Stimulated activated CD4-positive, alpha-beta T cell treated with anti-CD3 and anti-CD28 coated beads, Interleukin-4, amount 100 ng/mL, for 1 hour (primary cell): ENCODE measurements around the gene HASPIN.
"Not testable (repeated sequence)": the region's sequence is repeated elsewhere in the genome, so short reads cannot be mapped to it uniquely, and the experiment has no call there.

Source experiments
- DNase-seq: peaks from one replicate; pipeline ENCODE4 v3.0.0-alpha.2; 2020

Gene HASPIN

DNA sequence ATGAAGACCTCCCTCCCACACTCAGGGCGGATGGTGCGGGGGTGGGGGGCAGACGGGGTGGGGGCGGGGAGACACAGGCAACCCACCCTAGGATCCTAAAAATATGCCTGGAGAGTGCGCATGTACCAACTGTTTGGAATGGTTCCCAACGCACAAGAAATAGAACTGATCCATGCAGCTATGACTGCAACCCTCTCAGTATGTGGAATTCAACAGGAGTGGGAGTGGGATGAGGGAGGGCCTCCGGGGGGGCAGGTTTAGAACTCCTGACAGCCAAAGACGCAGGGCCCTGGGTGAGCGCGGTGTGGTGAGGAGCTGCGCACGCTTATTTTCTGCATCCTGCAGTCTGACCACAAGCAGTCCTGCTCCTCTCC is 26.6 kb upstream of the HASPIN start:
- DNase-seq: no peak

DNA sequence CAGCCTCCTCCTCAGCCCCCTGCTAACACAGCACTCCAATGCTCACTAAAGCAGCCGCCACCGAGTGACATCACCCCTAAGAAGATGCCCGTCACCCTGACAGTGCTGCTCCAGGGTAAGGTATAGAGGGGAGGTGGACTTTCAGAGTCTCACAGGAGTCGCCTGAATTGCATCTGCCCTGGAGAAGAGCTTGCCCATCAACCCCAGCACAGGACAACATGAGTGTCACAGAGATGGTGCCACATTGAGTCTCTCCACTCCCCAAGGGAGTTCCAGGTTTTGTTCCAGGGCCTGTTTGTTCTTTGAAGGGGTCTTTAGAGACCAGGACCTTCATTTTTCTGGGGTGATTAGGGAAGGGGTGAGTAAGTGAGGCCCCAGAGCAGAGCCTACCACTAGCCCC is 25.6 kb upstream of the HASPIN start:
- DNase-seq: no peak

DNA sequence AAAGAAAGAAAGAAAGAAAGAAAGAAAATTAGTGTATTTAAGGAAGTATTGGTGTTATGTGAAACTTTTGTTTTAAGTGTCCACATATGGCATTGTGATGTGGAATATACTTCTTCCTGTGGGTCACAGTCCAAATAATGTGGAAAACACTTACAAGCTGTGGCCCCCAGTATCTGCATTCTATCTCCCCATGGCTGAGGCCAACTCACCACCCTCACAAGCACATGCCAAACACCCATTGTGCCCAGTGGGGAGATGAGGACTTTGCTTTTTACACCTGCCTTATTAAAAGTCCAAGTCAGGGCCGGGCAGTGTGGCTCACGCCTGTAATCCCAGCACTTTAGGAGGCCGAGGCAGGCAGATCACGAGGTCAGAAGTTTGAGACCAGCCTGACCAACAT is 23.8 kb upstream of the HASPIN start:
- DNase-seq: no peak

DNA sequence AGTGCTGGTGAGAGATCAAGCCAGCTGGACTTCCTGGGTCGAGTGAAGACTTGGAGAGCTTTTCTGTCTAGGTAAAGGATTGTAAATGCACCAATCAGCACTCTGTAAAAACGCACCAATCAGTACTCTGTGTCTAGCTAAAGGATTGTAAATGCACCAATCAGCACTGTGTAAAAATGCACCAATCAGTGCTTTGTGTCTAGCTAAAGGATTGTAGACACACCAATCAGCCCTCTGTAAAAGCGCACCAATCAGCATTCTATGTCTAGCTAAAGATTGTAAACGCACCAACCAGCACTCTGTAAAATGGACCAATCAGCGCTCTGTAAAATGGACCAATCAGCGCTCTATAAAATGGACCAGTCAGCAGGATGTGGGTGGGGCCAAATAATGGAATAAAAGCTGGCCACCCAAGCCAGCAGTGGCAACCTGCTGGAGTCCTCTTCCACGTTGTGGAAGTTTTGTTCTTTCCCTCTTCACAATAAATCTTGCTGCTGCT is 21.6 kb upstream of the HASPIN start:
- DNase-seq: not testable (repeated sequence)

DNA sequence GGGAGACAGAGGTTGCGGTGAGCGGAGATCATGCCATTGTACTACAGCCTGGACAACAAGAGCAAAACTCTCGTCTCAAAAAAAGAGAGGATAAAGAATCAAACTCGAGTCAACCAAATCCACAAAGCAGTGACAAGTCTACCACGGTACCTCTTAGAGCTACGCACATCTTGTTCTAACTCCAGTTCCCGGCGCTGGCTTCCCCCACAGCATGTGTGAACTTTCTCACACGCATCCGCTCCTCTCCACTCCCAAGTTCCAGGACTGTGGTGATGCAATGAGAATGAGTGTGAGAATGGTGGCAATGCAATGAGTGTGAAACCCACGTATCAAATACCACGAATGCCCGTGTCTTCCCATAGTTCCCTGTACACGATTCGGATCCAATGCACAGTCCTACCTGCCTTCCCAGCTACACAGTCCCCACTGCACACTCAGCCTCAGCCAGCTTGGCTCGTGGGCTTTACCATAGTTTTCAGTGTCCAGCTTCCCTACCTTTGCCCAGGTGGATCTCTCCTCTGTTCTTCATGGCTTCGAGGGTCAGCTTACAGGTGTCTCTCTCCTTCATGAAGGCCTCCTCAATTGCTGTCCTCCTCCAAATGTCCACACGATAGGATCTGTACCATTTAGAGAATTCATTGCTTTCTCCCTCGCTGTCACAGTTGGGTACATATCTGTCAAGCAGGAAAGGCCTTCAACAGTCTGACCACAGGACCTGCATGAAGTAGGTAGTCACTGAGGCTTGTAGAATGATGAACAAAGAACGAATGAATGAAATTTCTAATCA is 18.6 kb upstream of the HASPIN start:
- DNase-seq: no peak

DNA sequence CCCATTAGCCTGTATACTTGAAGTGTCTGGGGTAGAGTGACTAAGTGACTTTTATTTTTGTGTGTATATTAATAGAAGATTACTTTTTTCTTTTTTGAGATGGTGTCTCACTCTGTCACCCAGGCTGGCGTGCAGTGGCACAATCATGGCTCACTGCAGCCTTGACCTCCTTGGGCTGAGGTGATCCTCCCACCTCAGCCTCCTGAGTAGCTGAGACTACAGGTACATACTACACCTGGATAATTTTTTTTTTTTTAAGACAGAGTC is 18.1 kb upstream of the HASPIN start:
- not testable (repeated sequence) for DNase-seq

DNA sequence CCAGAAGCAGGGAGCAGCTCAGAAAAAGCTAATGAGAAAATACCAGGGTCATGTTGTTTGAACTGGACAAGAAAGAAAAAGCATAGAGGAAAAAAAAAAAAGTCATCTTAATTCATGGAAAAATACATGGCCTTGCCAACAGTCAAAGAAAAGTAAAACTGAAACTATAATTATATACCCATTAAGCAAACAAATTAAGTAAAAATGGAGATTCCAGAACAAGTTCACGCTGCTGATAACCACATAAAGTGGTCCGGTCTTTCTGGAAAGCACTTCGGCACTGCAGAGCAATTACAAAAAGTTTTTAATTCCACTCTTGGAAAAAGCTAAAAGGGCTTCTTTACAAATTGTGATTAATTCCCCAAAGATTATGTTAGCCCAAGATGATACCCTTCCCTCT is 15.3 kb upstream of the HASPIN start:
- DNase-seq: no peak

DNA sequence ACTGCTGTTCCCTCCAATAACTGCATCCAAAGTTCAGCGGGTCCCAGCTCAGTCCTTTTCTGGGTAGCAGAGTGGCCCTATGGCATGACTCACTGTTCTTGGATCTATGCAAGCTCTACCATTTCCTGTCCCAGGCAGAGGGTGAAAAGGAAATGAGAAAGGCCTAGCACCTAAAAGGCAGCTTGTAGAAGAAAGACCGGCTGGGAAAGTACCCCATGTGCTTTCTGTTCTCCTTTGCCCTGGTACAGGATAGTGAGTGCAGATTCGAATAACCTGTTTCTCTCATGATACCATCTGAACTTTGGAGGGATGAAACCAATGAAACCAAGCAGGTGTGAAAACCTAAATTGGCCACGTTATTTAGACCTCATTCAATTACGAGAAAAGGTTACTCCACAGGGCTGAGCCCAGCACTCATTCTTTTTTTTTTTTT is 12.7 kb upstream of the HASPIN start:
- peak; percentile 43 for DNase-seq

DNA sequence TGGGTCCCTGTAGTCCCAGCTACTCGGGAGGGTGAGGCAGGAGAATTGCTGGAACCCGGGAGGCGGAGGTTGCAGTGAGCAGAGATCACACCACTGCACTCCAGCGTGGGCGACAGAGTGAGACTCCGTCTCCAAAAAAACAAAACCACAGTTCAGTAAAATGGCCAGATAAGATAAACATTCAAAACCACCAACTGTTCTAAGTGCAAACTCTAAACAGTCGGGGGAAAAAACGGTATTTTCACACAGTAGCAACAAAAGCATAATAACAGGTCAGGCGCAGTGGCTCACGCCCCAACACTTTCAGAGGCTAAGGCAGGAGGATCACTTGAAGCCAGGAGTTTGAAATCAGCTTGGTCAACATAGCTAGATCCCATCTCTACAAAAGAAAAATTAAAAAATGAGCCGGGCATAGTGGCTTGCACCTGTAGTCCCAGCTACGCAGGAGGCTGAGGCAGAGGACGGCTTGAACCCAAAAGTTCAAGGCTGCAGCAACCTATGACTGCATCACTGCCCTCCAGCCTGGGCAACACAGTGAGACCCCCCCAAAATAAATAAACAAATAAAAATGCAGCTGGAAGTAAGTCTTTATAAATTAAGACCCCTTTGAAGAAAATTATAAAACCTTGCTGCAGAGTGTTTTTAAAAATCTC is 10.8 kb upstream of the HASPIN start:
- DNase-seq: peak; percentile 24

DNA sequence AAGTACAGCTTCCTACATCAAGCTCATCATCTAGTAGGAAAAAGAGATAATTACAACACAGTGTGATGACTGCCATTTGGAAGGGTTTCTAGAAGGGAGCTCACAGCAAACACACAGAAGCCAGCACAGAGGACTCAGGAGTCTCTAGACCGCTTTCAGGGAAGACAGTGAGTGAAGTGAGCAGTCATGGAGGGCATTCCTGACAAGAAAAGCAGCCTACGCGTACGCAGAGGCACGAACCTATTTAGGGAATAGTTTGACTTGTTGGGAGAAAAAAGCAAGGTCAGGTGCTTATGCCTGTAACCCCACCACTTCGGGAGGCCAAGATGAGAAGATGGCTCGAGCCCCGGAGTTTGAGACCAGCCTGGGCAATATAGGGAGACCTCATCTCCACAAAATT is 8.4 kb upstream of the HASPIN start:
- DNase-seq: no peak

DNA sequence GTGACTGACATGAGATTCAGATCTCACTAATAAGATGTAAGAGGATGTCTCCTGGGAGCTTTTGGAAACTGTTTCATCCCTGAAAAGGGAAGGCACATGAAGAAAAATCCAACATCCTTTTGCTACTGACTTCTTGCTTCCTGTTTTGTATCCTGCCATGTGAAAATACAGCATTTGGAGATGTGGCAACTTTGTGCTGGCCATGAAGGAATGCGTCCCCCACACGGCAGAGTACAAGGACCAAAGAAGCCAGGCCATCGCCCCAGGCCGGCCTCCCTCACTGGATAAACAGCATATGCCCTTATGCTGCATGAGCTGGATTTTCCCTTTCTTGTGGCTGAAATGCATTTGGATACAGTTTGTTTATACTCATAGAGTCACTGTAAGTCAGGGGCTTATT is 5.5 kb upstream of the HASPIN start:
- no peak for DNase-seq

DNA sequence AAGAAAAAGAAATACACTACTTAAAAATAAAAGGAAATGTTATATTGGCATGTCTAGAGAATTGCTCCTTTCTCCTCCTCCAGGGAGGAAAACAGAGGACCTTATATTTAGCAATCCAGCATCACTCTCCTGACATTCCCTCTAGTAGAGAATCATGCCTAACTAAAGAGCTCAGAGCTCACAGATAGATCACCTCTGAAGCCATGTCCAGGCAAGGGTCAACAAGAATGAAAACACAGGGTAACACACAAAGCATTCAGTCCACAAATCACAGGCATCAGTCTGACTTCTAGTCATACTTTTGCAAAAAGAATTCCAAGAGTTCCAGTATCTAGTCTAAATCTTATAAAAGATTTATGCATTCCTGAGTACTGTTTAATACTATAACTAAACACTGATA is 4.4 kb upstream of the HASPIN start:
- DNase-seq: no peak

DNA sequence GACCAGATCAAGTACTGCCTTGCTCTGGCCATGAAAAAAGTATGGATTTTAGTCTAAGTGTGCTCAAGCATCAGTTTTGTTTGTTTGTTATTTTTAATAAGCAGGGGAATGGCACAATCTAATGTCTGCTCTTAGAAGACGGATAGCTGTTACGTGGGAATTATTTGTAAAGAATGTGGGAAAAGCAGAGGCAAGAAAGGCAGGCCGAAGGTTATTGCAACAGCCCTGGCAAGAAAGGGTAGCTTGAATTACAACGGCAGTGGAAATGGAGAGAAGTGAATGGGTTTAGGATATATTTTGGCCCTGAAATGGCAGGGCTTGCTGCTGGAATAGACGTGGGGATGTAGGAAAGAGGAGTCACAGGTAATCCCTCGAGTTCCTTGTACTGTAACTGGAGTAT is 987 bp upstream of the HASPIN start:
- no peak for DNase-seq

DNA sequence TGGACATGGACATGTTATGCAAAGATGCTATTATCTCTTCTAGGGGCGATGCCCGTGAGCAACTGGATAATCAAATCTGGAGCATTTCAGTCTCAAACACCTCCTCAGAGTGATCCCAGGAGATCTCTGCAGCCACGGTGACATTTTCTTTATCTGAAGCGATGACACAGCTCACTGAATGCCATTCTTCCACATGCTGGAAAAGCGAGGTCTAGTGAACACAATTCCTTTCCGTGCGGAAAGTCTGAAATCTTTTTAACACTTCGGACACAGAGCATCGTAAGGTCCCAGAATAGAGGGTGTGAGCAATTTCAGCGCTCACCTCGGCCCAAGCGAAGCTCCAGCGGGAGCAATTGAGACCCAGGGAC is 531 bp upstream of the HASPIN start:
- no peak for DNase-seq

DNA sequence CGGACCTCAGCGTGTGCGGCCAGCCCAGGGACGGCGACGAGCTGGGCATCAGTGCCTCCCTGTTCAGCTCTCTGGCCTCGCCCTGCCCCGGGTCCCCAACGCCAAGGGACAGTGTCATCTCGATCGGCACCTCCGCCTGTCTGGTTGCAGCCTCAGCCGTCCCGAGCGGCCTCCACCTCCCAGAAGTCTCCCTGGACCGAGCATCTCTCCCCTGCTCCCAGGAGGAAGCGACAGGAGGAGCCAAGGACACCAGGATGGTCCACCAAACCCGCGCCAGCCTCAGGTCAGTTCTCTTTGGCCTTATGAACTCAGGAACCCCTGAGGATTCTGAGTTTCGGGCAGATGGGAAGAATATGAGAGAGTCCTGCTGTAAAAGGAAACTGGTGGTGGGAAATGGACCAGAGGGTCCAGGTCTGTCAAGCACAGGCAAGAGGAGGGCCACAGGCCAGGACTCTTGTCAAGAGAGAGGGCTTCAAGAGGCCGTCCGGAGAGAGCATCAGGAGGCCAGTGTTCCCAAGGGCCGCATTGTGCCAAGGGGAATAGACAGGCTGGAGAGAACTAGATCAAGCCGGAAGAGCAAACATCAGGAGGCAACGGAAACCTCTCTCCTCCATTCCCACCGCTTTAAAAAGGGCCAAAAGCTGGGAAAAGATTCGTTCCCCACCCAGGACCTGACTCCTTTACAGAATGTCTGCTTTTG is 825 bp downstream of the HASPIN start:
- no peak for DNase-seq

DNA sequence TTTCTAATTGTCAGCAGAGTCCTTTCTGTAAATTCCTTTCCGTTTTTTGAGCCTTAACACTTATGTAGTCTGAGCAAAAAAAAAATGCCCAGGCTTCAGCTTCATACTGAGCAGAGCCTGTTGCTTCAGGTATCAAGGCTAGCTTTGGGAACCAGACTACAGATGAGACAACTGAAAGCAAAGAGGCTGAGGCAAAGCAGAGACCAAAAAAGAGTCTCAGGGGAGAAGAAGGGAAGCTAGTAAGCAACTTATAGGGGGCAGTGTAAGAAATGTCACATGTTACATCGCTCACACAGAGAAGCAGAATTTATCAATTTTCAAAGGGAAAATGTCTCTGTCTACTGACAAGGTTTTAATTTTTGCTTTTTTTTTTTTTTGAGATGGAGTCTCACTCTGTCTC is 3.3 kb downstream of the HASPIN start:
- DNase-seq: no peak

DNA sequence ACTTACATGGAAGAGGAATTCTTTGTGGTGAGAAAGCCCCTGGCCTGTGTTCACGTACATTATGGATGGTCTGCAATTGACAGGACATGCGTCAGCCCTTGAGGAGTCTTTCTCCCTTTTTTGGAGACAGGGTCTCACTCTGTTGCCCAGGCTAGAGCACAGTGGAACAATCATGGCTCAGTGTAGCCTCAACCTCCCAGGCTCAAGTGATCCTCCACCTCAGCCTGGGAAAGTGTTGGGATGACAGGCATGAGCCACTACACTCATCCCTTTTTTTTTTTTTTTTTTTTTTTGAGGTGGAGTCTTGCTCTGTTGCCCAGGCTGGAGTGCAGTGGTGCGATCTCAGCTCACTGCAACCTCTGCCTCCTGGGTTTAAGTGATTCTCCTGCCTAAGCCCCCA is 4.4 kb downstream of the HASPIN start:
- not testable (repeated sequence) for DNase-seq

DNA sequence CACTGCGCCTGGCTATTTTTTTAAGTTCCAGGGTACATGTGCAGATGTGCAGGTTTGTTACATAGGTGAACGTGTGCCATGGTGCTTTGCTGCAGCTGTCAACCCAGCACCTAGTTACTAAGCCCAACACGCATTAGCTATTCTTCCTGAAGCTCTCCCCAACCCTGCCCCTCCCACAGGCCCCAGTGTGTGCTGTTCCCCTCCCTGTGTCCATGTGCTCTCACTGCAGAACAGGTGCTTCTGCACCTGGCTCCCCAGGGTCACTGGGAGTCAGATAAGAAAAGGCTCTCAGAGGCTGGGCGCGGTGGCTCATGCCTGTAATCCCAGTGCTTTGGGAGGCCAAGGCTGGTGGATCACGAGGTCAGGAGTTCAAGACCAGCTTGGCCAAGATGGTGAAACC is 6.2 kb downstream of the HASPIN start:
- no peak for DNase-seq

DNA sequence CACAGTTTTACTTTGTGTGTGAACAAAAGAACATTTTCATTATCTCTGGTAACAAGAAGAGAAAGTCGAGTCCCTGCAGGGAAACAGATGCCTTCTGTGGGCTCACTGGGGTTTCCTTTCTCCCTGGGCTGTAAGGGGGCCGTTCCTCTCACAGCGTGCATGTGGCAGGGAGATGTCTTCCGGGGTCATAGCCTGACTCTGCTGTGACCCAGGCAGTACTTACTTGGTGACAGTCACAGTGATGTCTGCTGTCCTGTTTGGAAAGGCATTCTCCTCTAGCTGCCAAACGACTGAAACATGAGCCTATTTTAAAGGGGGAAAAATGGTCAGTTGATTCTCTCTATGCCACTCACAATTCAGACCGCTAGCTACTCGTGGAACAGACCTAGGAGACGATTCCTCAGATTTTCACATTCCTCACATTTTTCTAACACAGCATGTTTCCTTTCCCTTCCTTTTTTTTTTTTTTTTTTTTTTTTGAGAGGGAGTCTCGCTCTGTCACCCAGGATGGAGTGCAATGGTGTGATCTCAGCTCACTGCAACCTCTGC is 7.3 kb downstream of the HASPIN start:
- no peak for DNase-seq

DNA sequence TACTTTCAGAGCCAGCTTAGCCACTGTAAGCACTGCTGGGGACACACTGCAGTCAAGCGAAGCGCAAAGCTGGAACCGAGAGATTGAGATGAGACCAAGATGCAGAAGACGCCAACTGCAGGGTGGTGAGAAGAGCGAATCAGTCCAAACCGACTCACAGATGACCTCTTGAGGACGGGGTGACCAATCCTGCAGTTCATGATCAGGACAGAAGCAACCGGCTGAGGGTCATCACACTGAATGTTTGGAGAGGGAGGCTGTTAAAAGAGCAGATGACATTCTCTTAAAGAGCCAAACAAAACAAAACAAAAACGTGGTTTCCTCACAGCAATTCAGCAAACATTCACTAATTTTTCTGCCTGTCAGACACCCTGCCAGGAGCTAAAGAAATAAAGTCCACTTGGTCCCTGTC is 8.5 kb downstream of the HASPIN start:
- DNase-seq: no peak

DNA sequence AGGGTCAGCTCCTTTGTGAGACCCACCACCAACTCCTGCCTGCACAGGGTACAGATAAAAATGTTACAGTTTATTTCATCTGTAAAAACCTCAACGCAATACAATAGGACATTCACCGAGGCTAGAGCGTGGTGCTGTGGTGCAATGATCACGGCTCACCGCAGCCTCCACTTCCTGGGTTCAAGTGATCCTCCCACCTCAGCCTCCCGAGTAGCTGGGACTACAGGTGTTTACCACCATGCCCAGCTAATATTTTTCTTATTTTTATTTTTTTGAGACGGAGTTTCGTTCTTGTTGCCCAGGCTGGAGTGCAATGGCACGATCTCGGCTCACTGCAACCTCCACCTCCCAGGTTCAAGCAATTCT is 11.2 kb downstream of the HASPIN start:
- DNase-seq: not testable (repeated sequence)

DNA sequence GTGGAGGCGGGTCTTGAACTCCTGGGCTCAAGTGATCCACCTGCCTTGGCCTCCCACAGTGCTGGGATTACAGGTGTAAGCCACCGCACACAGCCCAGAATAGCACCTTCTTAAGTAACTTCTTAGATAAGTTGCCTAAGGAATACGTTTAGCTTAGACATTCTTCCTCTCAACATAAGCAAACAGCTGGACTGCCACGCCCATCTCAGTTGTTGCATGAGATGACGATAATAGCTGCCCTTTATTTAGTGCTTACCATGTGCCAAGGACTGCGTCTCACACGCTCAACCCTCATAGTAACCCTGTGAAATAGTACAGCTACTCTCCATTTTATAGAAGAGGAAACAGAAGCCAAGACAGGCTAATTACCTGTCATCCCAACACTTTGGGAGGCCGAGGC is 11.8 kb downstream of the HASPIN start:
- no peak for DNase-seq

DNA sequence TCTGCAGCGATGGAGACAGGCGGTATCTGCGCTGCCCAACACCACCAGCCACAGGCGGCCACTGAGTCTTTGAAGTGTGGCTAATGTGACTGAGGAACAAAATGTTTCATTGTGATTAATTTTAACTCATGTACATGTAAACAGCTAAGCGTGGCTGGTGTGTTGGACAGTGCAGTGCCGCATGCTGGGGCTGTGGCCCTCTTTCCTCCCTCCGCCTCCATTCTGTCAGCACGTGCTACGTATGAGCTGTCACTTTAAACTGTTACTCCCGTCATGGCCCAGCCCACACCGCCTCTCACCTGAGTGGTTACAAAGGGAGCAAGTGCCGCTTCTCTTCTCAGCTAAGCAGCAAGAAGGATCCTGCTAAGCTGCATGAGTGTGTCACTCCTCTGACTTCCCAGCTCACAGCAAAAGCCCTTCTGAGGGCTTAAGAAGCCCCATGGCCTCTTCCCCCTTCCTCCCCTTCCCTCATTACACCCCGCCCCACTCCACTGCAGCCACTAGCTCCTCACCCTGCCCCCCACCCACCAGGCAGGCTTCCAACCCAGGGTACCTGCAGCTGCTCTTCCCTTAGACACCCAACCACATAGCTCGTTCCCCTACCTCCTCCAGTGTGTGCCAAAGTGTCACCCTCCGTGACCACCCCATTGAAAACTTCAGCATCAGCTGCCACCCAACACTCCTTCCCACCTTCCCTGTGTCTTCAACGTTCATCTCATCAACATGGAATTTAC is 15.0 kb downstream of the HASPIN start:
- DNase-seq: peak; percentile 77
